H1 (cell line): ENCODE results near the gene ACOT11. TPM values are rescaled to one million over a fixed set of nuclear protein-coding genes. Genes with fewer than 3 reads are reported as not detected.
A peak's percentile ranks its signal among the peaks of the same experiment; 100 is the strongest.

ENCODE experiments used
- CTCF ChIA-PET: fragments of 300-600 bp; sonication (Branson Sonifier 250); formaldehyde crosslinking; loops from one replicate; lab custom pipeline; 2021; ENCODE audit not compliant: partially characterized antibody; lab: Charles Lee
- POLR2A ChIA-PET: fragments of 300-600 bp; sonication (Branson Sonifier 250); formaldehyde crosslinking; loops from one replicate; lab custom pipeline; 2021; ENCODE audit warnings: inconsistent platforms; ENCODE audit not compliant: partially characterized antibody; lab: Charles Lee
- DNase-seq, 2 experiments: peaks; one replicate each; pipeline versions ENCODE4 v3.0.0 to v3.0.0-alpha.2; 2010 to 2022; ENCODE audit warnings: low spot score in 2 of 2, low read depth in 1 of 2, mixed read lengths in 1 of 2
- FAIRE-seq: peaks from 2 replicates; lab custom pipeline; 2011; peaks lifted over from hg19 to GRCh38; lab: Jason Lieb, UNC
- H2AFZ ChIP-seq: 2 replicates; pipeline ENCODE4 v1.8.1; 2012; ENCODE audit warnings: low read length, inconsistent platforms
- H2AK5ac ChIP-seq: 2 replicates; pipeline ENCODE4 v1.6.1; 2013; ENCODE audit warnings: low read depth, low read length
- H2BK120ac ChIP-seq: replicated peaks from 2 replicates; pipeline ENCODE3; 2013; ENCODE audit warnings: low read depth, low read length, inconsistent platforms
- H2BK12ac ChIP-seq: 2 replicates; pipeline ENCODE4 v1.6.1; 2013; ENCODE audit warnings: low read depth, low read length
- H2BK15ac ChIP-seq: 2 replicates; pipeline ENCODE4 v1.6.1; 2013; ENCODE audit warnings: low read length
- H2BK20ac ChIP-seq: 2 replicates; pipeline ENCODE4 v1.6.1; 2013; ENCODE audit warnings: low read length
- H2BK5ac ChIP-seq: 2 replicates; pipeline ENCODE4 v1.6.1; 2013; ENCODE audit warnings: low read depth, low read length
- H3K14ac ChIP-seq: 2 replicates; pipeline ENCODE4 v1.6.1; 2013; ENCODE audit warnings: inconsistent platforms; ENCODE audit not compliant: insufficient read length
- H3K18ac ChIP-seq: 2 replicates; pipeline ENCODE4 v1.6.1; 2013; ENCODE audit warnings: low read length; ENCODE audit errors: extremely low read depth
- H3K23ac ChIP-seq: 2 replicates; pipeline ENCODE4 v1.6.1; 2013; ENCODE audit warnings: inconsistent platforms; ENCODE audit not compliant: insufficient read length
- H3K23me2 ChIP-seq: 2 replicates; pipeline ENCODE4 v1.6.1; 2013; ENCODE audit warnings: low read depth, low read length
- H3K27ac ChIP-seq: 2 replicates; pipeline ENCODE4 v1.6.1; 2011; ENCODE audit warnings: low read depth, low read length, inconsistent platforms
- H3K27me3 ChIP-seq, 4 experiments: replicated peaks in 1 of 4; 1 replicate in 1 of 4; 2 replicates in 3 of 4; pipeline versions ENCODE4 v1.6.1 to v1.8.1; 2011 to 2013; ENCODE audit warnings: low read length in 3 of 4, mild to moderate bottlenecking in 3 of 4, inconsistent platforms in 2 of 4, mixed read lengths in 2 of 4, moderate library complexity in 1 of 4; ENCODE audit not compliant: control insufficient read depth in 3 of 4, insufficient read depth in 3 of 4; ENCODE audit errors: extremely low read depth in 1 of 4
- H3K36me3 ChIP-seq, 4 experiments: 2 replicates each; pipeline versions ENCODE4 v1.6.1 to v1.8.1; 2011 to 2013; ENCODE audit warnings: mild to moderate bottlenecking in 4 of 4, low read length in 3 of 4, moderate library complexity in 2 of 4, control low read depth in 1 of 4, inconsistent platforms in 1 of 4; ENCODE audit not compliant: insufficient read depth in 4 of 4, control insufficient read depth in 2 of 4
- H3K4ac ChIP-seq: replicated peaks from 2 replicates; pipeline ENCODE3; 2013; ENCODE audit warnings: low read length, low read depth, mixed read lengths, inconsistent platforms; ENCODE audit not compliant: insufficient read length
- H3K4me1 ChIP-seq, 4 experiments: replicated peaks in 1 of 4; 1 replicate in 1 of 4; 2 replicates in 3 of 4; pipeline versions ENCODE4 v1.6.1 to v1.8.1; 2011 to 2013; ENCODE audit warnings: low read length in 3 of 4, inconsistent platforms in 2 of 4, mixed read lengths in 1 of 4; ENCODE audit not compliant: insufficient read depth in 4 of 4, control insufficient read depth in 3 of 4
- H3K4me2 ChIP-seq, 2 experiments: 2 replicates each; pipeline versions ENCODE4 v1.6.1 to v1.8.1; 2011 to 2013; ENCODE audit warnings: low read depth in 2 of 2, low read length in 2 of 2, control low read depth in 1 of 2, inconsistent platforms in 1 of 2, mild to moderate bottlenecking in 1 of 2; ENCODE audit not compliant: insufficient read depth in 1 of 2
- H3K4me3 ChIP-seq, 4 experiments: fragments of 200-600, 300-600 bp in 1 of 4; sonication (generic), shearing (Covaris generic), sonication (Bioruptor Twin) in 1 of 4; 2 replicates each; pipeline versions ENCODE4 v1.5.1 to v1.8.1; 2011 to 2016; ENCODE audit warnings: low read length in 4 of 4, low read depth in 3 of 4, control low read depth in 2 of 4, inconsistent platforms in 2 of 4, mild to moderate bottlenecking in 2 of 4, mixed read lengths in 1 of 4, moderate library complexity in 1 of 4; ENCODE audit not compliant: insufficient read depth in 2 of 4; ENCODE audit errors: extremely low read depth in 1 of 4
- H3K56ac ChIP-seq: replicated peaks from 2 replicates; pipeline ENCODE3; 2013; ENCODE audit warnings: low read depth, mild to moderate bottlenecking, mixed read lengths, low read length, inconsistent platforms; ENCODE audit not compliant: insufficient read length
- H3K79me1 ChIP-seq: 2 replicates; pipeline ENCODE4 v1.6.1; 2013; ENCODE audit warnings: low read depth, low read length, control low read depth
- H3K79me2 ChIP-seq, 2 experiments: 2 replicates each; pipeline versions ENCODE4 v1.6.1 to v1.8.1; 2012 to 2013; ENCODE audit warnings: low read length in 2 of 2, mild to moderate bottlenecking in 2 of 2, inconsistent platforms in 1 of 2; ENCODE audit not compliant: insufficient read depth in 2 of 2, control insufficient read depth in 1 of 2
- H3K9ac ChIP-seq, 4 experiments: replicated peaks in 1 of 4; 1 replicate in 1 of 4; 2 replicates in 3 of 4; pipeline versions ENCODE4 v1.6.1 to v1.8.1; 2011 to 2013; ENCODE audit warnings: low read depth in 3 of 4, low read length in 3 of 4, control low read depth in 2 of 4, mild to moderate bottlenecking in 2 of 4, moderate library complexity in 2 of 4, inconsistent platforms in 1 of 4; ENCODE audit errors: extremely low read depth in 1 of 4
- H3K9me3 ChIP-seq, 2 experiments: 2 replicates each; pipeline versions ENCODE4 v1.6.1 to v1.8.1; 2012 to 2013; ENCODE audit warnings: mild to moderate bottlenecking in 2 of 2, moderate library complexity in 2 of 2, control low read depth in 1 of 2, inconsistent platforms in 1 of 2, low read depth in 1 of 2, low read length in 1 of 2, mixed read lengths in 1 of 2; ENCODE audit not compliant: insufficient read depth in 2 of 2
- H4K20me1 ChIP-seq, 2 experiments: replicated peaks in 1 of 2; 2 replicates each; pipeline versions ENCODE3 to v1.8.1; 2011 to 2013; ENCODE audit warnings: inconsistent platforms in 2 of 2, low read length in 2 of 2, mild to moderate bottlenecking in 1 of 2; ENCODE audit not compliant: insufficient read depth in 2 of 2, control insufficient read depth in 1 of 2
- H4K5ac ChIP-seq: 2 replicates; pipeline ENCODE4 v1.6.1; 2013; ENCODE audit warnings: low read length, low read depth, mixed read lengths, inconsistent platforms; ENCODE audit not compliant: insufficient read length
- H4K8ac ChIP-seq: 2 replicates; pipeline ENCODE4 v1.8.0; 2013; ENCODE audit warnings: mild to moderate bottlenecking, moderate library complexity, low read length, inconsistent platforms; ENCODE audit not compliant: insufficient read depth; ENCODE audit errors: extremely low read depth
- H4K91ac ChIP-seq: replicated peaks from 2 replicates; pipeline ENCODE3; 2013; ENCODE audit warnings: low read length, mixed read lengths, inconsistent platforms; ENCODE audit not compliant: insufficient read length
- HDAC2 ChIP-seq, 2 experiments: fragments of 300-600 bp in 1 of 2; sonication (generic) in 1 of 2; IDR thresholded peaks; 2 replicates each; pipeline ENCODE4 v1.6.1; 2011 to 2012; ENCODE audit warnings: low read depth in 2 of 2, low read length in 2 of 2, mild to moderate bottlenecking in 2 of 2, moderate library complexity in 2 of 2, borderline replicate concordance in 1 of 2, inconsistent platforms in 1 of 2
- JUND ChIP-seq: IDR thresholded peaks from 2 replicates; pipeline ENCODE4 v1.6.1; 2011; ENCODE audit warnings: mild to moderate bottlenecking, improper control_type of control experiment, low read length
- MAFK ChIP-seq: IDR thresholded peaks from 2 replicates; pipeline ENCODE4 v1.6.1; 2012; ENCODE audit warnings: low read depth, mild to moderate bottlenecking, improper control_type of control experiment, low read length
- POLR2A ChIP-seq, 2 experiments: IDR thresholded peaks; 1 replicate in 1 of 2; 2 replicates in 1 of 2; pipeline ENCODE4 v1.6.1; 2011; ENCODE audit warnings: low read depth in 2 of 2, low read length in 2 of 2, mild to moderate bottlenecking in 2 of 2; ENCODE audit errors: control extremely low read depth in 1 of 2
- RBBP5 ChIP-seq: IDR thresholded peaks from 2 replicates; pipeline ENCODE4 v1.7.1; 2012; ENCODE audit warnings: low read depth, mild to moderate bottlenecking, inconsistent platforms, low read length, moderate library complexity, borderline replicate concordance
- SIRT6 ChIP-seq: IDR thresholded peaks from one replicate; pipeline ENCODE4 v1.7.1; 2012; ENCODE audit warnings: low read length, inconsistent platforms
- SP2 ChIP-seq: IDR thresholded peaks from 2 replicates; pipeline ENCODE4 v1.6.1; 2012; ENCODE audit warnings: mild to moderate bottlenecking, low read length, inconsistent platforms
- WGBS, 2 experiments: shearing (Covaris generic) in 1 of 2; methylation state at CpG; one replicate each; pipeline versions ENCODE4 v1.1.6 to v1.1.7; 2013 to 2015; ENCODE audit warnings: low lambda C conversion rate in 2 of 2, mixed read lengths in 2 of 2, inconsistent platforms in 1 of 2, low coverage in 1 of 2, missing lambda C conversion rate in 1 of 2; ENCODE audit not compliant: insufficient replicate concordance in 2 of 2, insufficient coverage in 1 of 2, insufficient read length in 1 of 2; ENCODE audit errors: extremely low coverage in 1 of 2, missing lambda C conversion rate in 1 of 2; 5-methylcytosine and 5-hydroxymethylcytosine counted together
- polyA plus RNA-seq, 7 experiments: library from polyadenylated mRNA; depleted of rRNA in 3 of 7; stranded (reverse) in 5 of 7; unstranded in 2 of 7; fragments of >200 nt in 5 of 7; fragments of 200-250 nt in 2 of 7; gene quantifications; 1 replicate in 5 of 7; 2 replicates in 1 of 7; 4 replicates in 1 of 7; pipeline versions ENCODE4 v1.2.1 to v1.2.3, GENCODE V29; 2011 to 2013; ENCODE audit warnings: missing spikeins in 2 of 7, mixed read lengths in 2 of 7
- total RNA-seq: library from RNA; stranded (reverse); fragmentation: NEBNext Ultra II Directional; extraction: Animal tissue kit (Norgen Biotek cat#: 25700); gene quantifications from 2 replicates; pipeline ENCODE4 v1.2.1, GENCODE V29; 2021
- TF ChIP-seq, protein P1 (sequence below), 3 experiments: IDR thresholded peaks; 1 replicate in 2 of 3; 2 replicates in 1 of 3; pipeline versions ENCODE4 v1.5.1 to v1.6.1; 2011; ENCODE audit warnings: low read length in 3 of 3, mild to moderate bottlenecking in 3 of 3, inconsistent platforms in 2 of 3, low read depth in 1 of 3, moderate library complexity in 1 of 3; ENCODE audit not compliant: insufficient read depth in 1 of 3; ENCODE audit errors: control extremely low read depth in 1 of 3

Gene ACOT11
- total and polyA plus RNA-seq, 2 of the 8 experiments (the other 6 are each of a cell fraction or from before 2014, with no cell fraction given) = 3.8 to 4.5 TPM

DNA sequence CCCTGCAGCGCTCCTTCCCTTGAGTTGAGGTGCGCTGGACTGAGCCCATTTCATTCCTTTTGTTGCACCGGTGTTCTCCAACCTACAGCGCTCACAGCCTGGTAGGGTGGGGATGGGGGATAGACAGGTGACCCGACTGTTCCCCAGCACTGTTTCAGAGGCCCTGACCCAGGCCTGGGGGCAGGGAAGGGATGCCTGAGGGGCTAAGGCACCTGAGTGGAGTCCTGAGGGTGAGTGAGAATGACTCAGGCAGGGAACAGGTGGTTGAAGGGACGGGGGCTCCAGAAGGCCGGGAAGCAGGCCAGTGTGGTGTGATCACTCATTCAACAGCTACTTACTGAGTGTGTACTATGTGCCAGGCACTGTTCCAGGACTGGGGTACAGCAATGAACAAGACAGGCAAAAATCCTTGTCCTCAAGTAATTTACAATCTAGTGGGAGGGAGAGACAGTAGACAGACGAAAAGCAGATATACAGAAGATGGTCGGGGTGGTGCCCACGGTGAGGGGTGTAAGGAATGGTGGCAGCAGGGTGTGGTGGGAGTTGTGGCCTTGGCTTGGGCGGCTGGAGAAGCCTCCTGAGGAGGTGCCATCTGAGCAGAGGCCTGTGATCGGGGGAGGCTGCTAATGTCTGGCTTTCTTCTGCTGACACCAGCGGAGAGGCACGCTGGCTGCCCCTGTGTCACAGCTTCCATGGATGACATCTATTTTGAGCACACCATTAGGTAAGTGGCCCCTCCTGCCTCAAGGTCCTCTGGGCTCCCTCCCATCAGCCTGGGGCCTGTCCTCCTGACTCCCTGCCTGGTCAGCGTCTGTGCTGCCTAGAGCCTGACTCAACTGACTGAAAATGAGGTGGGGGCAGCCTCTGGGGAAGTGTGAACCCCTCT is 37.4 kb downstream of the ACOT11 start:
- H3K4me3 ChIP-seq = no peak overlapping the region
- no peak for FAIRE-seq
- H3K27ac ChIP-seq = no peak overlapping the region
- no peak for TF ChIP-seq HDAC2 (IDR thresholded peaks at IDR 0.05; ENCODE audit: borderline replicate concordance in 1 of 2, low read depth in 2 of 2, low read length in 2 of 2)
- no peak for TF ChIP-seq SP2
- TF ChIP-seq MAFK = no peak
- TF ChIP-seq, protein P1, sequence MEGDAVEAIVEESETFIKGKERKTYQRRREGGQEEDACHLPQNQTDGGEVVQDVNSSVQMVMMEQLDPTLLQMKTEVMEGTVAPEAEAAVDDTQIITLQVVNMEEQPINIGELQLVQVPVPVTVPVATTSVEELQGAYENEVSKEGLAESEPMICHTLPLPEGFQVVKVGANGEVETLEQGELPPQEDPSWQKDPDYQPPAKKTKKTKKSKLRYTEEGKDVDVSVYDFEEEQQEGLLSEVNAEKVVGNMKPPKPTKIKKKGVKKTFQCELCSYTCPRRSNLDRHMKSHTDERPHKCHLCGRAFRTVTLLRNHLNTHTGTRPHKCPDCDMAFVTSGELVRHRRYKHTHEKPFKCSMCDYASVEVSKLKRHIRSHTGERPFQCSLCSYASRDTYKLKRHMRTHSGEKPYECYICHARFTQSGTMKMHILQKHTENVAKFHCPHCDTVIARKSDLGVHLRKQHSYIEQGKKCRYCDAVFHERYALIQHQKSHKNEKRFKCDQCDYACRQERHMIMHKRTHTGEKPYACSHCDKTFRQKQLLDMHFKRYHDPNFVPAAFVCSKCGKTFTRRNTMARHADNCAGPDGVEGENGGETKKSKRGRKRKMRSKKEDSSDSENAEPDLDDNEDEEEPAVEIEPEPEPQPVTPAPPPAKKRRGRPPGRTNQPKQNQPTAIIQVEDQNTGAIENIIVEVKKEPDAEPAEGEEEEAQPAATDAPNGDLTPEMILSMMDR (IDR thresholded peaks at IDR 0.05; ENCODE audit: control extremely low read depth in 1 of 3, insufficient read depth in 1 of 3, low read depth in 1 of 3, low read length in 3 of 3) = no peak
- TF ChIP-seq POLR2A (IDR thresholded peaks at IDR 0.05; ENCODE audit: control extremely low read depth in 1 of 2, low read depth in 2 of 2, low read length in 2 of 2) = no peak
- no peak for TF ChIP-seq SIRT6
- no peak for TF ChIP-seq RBBP5
- TF ChIP-seq JUND = no peak

More for the DNA sequence above, 37.4 kb downstream of the ACOT11 start:
- Histone ChIP-seq H3K18ac (no peak overlapping the region), H3K4me1 (peaks cover 15 to 21% (median 16%) of the 10 kb centered on the region in 4 experiments), H4K5ac (no peak overlapping the region), H2BK120ac (no peak overlapping the region), H2BK12ac (no peak overlapping the region; the same call in 1 of the 2 replicates), H3K9me3 (no peaks in the 10 kb centered on the region), H3K14ac (no peak overlapping the region), H4K91ac (no peak overlapping the region), H3K36me3 (no peaks in the 10 kb centered on the region), H3K79me2 (no peaks in the 10 kb centered on the region), H4K20me1 (no peaks in the 10 kb centered on the region), H2BK15ac (no peak overlapping the region), H3K9ac (no peak overlapping the region), H3K23ac (no peak overlapping the region), H3K27me3 (no peaks in the 10 kb centered on the region), H3K23me2 (no peaks in the 10 kb centered on the region), H2BK5ac (peak overlapping the region; percentile 0; the same call in 1 of the 2 replicates), H3K4ac (peak overlapping the region; percentile 69), H2BK20ac (peak overlapping the region; percentile 48; the same call in 1 of the 2 replicates), H3K56ac (no peak overlapping the region), H2AK5ac (0 out of 2 replicates have a peak overlapping the region, but pooled peaks have one; percentile 65), H3K4me2 (no peak overlapping the region), H4K8ac (peak overlapping the region; percentile 87), H3K79me1 (no peaks in the 10 kb centered on the region), H2AFZ (no peak overlapping the region)
- ChIA-PET CTCF (no interaction called here), POLR2A (interaction anchor here (1.1 kb wide), 1 partner anchor 27 kb away, joined by 3 read pairs; no protein-coding TSS in a partner anchor)
- WGBS, 2 experiments = 91% methylated on average over 15 of the region's 15 CpGs; no CpG with 5 or more reads in 1 of the 2 experiments
- no peak for DNase-seq
